GM12874 (cell line): ENCODE data around the gene RBM26.

ENCODE experiments used
- TF ChIP-seq, protein P1 (sequence below): IDR thresholded peaks from 2 replicates; pipeline ENCODE4 v1.5.1; 2011; ENCODE audit warnings: low read depth, mild to moderate bottlenecking, control low read depth, low read length, moderate library complexity; ENCODE audit not compliant: insufficient read depth

The RBM26 gene, protein sequence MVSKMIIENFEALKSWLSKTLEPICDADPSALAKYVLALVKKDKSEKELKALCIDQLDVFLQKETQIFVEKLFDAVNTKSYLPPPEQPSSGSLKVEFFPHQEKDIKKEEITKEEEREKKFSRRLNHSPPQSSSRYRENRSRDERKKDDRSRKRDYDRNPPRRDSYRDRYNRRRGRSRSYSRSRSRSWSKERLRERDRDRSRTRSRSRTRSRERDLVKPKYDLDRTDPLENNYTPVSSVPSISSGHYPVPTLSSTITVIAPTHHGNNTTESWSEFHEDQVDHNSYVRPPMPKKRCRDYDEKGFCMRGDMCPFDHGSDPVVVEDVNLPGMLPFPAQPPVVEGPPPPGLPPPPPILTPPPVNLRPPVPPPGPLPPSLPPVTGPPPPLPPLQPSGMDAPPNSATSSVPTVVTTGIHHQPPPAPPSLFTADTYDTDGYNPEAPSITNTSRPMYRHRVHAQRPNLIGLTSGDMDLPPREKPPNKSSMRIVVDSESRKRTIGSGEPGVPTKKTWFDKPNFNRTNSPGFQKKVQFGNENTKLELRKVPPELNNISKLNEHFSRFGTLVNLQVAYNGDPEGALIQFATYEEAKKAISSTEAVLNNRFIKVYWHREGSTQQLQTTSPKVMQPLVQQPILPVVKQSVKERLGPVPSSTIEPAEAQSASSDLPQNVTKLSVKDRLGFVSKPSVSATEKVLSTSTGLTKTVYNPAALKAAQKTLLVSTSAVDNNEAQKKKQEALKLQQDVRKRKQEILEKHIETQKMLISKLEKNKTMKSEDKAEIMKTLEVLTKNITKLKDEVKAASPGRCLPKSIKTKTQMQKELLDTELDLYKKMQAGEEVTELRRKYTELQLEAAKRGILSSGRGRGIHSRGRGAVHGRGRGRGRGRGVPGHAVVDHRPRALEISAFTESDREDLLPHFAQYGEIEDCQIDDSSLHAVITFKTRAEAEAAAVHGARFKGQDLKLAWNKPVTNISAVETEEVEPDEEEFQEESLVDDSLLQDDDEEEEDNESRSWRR

DNA sequence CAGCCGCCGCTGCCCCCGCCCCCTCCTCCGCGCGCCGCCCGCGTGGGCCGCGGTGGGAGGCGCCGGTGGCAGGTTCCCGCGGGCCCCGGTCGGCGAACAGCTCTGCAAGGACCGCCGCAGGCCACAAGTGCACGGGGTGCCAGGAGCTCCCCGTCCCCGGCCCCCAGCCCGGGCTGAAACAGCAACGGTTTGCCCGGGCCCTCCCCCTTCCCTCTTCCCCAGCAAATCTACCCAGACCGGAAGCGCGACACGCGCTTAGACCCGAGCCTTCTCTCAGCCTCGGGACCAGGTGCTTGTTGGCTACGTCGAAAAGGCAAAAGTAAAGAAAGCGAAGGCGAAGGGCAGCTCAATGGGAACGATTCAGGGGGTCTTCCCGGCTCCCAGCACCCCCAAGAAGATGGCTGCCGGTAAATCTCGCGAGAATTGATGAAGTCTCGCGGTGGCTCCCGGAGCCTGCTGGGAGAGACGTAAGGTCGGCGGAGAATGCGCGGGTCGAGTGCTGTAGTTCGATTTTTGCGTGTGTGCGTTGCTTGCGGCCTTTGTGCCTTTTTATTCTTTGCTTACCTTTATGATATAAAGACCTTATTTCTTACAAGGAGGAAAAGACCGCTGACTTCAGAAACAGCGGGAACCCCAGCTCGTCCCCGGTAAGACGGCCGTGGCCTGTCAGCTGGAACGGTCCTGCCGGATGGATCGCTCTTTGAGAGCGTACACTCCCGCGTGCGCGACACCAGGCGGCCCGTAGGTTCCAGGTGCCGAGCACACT lies at the start of gene RBM26:
TSS of gene RBM26 (minus strand) at position 425 of the 766 bp plus-strand sequence. CDS start 481 bp downstream, outside the sequence.
- TF ChIP-seq, protein P1, sequence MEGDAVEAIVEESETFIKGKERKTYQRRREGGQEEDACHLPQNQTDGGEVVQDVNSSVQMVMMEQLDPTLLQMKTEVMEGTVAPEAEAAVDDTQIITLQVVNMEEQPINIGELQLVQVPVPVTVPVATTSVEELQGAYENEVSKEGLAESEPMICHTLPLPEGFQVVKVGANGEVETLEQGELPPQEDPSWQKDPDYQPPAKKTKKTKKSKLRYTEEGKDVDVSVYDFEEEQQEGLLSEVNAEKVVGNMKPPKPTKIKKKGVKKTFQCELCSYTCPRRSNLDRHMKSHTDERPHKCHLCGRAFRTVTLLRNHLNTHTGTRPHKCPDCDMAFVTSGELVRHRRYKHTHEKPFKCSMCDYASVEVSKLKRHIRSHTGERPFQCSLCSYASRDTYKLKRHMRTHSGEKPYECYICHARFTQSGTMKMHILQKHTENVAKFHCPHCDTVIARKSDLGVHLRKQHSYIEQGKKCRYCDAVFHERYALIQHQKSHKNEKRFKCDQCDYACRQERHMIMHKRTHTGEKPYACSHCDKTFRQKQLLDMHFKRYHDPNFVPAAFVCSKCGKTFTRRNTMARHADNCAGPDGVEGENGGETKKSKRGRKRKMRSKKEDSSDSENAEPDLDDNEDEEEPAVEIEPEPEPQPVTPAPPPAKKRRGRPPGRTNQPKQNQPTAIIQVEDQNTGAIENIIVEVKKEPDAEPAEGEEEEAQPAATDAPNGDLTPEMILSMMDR = no peak

DNA sequence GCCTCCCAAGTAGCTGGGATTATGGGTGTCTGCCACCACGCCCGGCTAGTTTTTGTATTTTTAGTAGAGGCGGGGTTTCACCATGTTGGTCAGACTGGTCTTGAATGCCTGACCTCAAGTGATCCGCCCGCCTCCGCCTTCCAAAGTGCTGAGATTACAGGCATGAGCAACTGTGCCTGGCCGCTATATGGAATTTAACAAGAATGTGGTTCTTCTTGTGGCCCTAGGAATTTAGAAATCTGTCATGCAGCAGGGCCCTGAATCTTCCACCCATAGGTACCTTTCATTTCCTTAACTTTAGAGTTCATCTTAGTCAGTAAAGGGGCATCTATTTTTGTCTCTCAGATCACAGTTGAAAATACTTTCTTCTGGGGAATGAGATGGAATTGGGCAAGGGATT lies 49.3 kb upstream of the RBM26 start:
- TF ChIP-seq, protein P1 = no peak

DNA sequence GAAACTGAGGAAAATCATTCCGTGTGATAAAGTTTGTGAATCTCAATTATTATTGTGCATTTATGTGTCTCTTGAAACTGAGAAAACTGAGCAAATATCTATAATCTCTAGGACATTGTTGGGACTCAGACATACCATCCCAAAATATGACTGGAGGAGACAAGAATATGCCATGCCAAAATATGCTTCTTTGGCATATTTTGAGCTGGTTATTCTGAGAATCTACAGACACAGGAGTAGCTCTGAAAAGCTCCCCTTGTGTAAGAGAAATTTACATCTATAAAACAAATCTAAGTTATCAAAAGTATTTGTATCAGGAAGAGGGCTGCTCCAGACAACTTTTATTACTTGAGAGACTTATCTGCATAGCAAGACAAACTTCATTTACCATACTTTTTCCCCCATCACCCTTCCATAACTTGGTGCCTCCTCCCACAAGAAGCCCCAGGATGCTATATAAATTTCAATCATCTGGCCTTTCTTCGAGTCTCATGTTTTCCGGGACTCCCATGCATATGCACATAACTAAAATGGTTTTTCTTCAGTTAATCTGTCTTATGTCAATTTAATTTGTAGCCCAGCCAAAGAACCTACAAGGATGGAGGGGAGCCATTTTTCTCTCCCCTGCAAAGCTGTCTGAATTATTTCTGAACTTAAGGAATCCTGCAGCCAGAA lies 46.3 kb upstream of the RBM26 start:
- TF ChIP-seq, protein P1 = no peak

DNA sequence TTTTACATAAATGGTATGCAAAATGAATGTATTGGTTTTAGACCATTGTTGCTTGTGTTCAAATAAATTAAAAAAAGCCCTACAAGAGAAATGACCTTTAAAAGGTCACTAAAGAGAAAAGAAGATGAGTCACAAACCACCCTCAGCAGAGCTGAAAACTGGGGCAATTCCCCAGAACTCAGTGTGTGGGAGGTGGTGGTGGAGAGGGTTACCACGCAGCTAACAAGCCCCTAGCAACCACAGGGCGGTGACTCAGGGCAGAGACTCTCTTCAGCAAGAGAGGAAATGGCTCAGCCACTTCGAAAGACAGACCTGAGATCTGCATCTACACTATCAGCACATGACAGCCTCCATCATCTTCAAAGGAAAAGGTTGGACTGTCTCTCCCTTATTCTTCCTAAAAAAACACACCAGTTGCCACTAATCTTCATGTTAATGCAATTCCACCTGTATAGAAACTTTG lies 45.5 kb upstream of the RBM26 start:
- TF ChIP-seq, protein P1 = no peak

DNA sequence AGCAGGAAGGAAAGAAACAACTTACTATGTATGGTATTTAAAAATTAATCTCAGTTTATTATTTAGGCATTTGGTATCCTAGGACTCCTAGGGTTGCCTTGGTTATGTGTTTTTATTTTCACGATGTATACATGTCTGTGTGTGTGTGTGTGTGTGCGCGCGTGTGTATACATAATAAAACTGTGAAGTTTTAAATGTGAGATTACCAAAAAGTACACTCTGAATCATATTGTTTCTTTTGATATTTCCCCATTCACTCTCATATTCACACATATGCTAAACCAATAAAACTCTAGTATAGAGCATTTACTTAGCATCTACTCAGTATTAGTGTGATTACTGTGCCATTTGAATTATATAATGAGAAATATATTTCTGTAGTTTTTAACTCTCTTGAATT lies 44.1 kb upstream of the RBM26 start:
- TF ChIP-seq, protein P1 = no peak

DNA sequence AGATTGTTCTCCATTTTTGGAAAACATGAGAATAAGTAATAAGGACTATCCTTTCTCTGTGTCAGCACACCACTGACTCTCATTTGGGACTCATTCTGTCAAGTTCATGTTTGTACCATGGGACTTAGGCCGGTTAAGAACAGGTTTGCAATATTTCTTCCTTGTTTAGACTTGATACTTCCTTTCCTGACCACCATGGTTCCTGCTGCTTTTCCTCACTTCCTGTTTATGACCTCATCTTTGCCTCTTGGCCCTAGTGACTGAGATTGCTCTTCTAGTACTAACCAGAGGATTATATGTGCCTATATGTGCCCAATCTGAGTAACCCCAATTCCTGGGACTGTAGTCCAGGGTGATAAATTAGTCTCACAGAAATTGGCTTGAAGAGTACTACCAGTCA lies 42.4 kb upstream of the RBM26 start:
- TF ChIP-seq, protein P1 = no peak
